Chondrocyte (in vitro differentiated cells): ENCODE results near the gene TMEM164. TPM values are rescaled to one million over a fixed set of nuclear protein-coding genes. Genes with fewer than 3 reads are reported as not detected.
A peak's percentile ranks its signal among the peaks of the same experiment; 100 is the strongest.

ENCODE experiments used
- DNase-seq: peaks from one replicate; pipeline ENCODE4 v3.0.0; 2021; ENCODE audit warnings: mixed read lengths, low spot score
- H3K27ac Mint-ChIP-seq: one replicate; pipeline ENCODE4 v1.8.0; 2021; ENCODE audit warnings: mild to moderate bottlenecking, moderate library complexity, mixed read lengths; ENCODE audit not compliant: unreplicated experiment
- H3K27me3 Mint-ChIP-seq: 2 replicates; pipeline ENCODE4 v1.8.0; 2021; ENCODE audit warnings: low read depth, mixed read lengths
- H3K36me3 Mint-ChIP-seq: 2 replicates; pipeline ENCODE4 v1.8.0; 2021; ENCODE audit warnings: low read depth, mixed read lengths
- H3K4me1 Mint-ChIP-seq: 2 replicates; pipeline ENCODE4 v1.8.0; 2021; ENCODE audit warnings: low read depth, mild to moderate bottlenecking, mixed read lengths
- H3K4me3 Mint-ChIP-seq: one replicate; pipeline ENCODE4 v1.8.0; 2021; ENCODE audit warnings: mild to moderate bottlenecking, moderate library complexity, mixed read lengths; ENCODE audit not compliant: unreplicated experiment
- H3K9me3 Mint-ChIP-seq: 2 replicates; pipeline ENCODE4 v1.8.0; 2021; ENCODE audit warnings: low read depth, mixed read lengths
- CTCF ChIP-seq: fragments of 200-600 bp; sonication (generic); IDR thresholded peaks from 2 replicates; pipeline ENCODE4 v1.5.0; 2021; ENCODE audit warnings: antibody characterized with exemption, mild to moderate bottlenecking, moderate library complexity
- total RNA-seq: library from RNA; stranded (reverse); gene quantifications from 3 replicates; pipeline ENCODE4 v1.2.1, GENCODE V29; 2021

The TMEM164 gene
- total RNA-seq, 1 donor from 2014 or later, result 11.8 TPM

DNA sequence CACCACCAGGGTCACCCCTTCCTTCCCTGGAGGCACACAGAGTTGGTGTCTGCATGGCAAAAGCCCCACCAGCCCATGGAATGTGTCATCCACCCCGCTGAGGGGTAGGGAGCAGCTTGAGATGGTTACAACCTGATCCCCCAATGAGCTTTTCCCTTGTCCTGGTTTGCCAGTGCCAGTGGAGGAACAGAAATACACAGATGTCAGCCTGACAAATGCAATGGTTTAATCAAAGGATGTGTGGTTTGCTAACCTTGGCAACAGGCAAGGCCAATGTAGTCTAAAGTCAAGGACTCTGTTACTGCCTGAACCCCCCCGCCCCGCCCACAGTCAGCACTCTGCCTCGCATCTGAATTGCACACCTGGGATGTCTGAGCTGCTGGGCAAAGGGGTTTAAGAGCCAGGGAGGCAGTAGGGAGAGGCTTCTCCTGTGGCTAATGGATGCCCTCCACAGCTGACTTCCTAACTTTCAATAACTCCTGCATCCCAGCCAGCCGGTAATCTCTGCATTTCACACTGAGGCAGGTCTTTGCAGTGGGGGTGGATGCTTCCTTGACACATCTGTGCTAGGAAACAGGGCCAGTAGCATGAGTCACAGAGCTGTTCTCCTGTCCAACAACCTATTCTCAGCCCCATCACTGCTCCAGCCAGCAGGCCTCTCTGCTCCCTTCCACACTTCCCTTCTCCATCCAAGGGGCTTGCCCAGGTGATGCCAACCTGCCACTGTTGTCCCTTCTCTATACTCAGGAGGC, 177.4 kb downstream of the TMEM164 start:
- DNase-seq, result no peak
- H3K36me3 Mint-ChIP-seq, result no peaks in the 10 kb centered on the region
- H3K4me3 Mint-ChIP-seq, result no peak overlapping the region
- H3K27me3 Mint-ChIP-seq, result no peaks in the 10 kb centered on the region
- no peak for TF ChIP-seq CTCF
- H3K27ac Mint-ChIP-seq, result peak overlapping the region; percentile 91
- H3K4me1 Mint-ChIP-seq, result peaks cover 32% of the 10 kb centered on the region
- no peaks in the 10 kb centered on the region for H3K9me3 Mint-ChIP-seq

DNA sequence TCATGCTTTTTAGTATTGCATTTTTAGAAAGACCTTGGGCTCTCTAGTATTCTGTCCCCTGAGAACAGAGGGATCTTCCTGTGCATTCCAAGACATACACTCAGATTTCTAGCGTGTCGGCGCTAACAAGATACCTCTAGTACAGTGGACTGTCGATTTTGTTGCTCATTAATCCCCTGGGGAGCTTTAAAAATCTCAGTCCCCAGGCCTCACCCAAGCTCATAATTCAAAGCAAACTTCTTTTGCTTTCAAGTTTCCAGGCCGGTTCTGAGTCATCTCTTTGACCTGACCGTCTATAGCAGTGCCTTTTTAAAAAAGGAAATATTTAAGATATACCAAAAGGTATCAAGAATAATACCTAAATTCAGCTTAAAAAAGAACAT, 178.0 kb downstream of the TMEM164 start:
- DNase-seq, result no peak
- Mint-ChIP-seq H3K4me3 (no peak overlapping the region), H3K36me3 (no peaks in the 10 kb centered on the region), H3K27ac (peak overlapping the region; percentile 91), H3K9me3 (peaks cover 2% of the 10 kb centered on the region), H3K4me1 (peaks cover 32% of the 10 kb centered on the region), H3K27me3 (no peaks in the 10 kb centered on the region)
- no peak for TF ChIP-seq CTCF

DNA sequence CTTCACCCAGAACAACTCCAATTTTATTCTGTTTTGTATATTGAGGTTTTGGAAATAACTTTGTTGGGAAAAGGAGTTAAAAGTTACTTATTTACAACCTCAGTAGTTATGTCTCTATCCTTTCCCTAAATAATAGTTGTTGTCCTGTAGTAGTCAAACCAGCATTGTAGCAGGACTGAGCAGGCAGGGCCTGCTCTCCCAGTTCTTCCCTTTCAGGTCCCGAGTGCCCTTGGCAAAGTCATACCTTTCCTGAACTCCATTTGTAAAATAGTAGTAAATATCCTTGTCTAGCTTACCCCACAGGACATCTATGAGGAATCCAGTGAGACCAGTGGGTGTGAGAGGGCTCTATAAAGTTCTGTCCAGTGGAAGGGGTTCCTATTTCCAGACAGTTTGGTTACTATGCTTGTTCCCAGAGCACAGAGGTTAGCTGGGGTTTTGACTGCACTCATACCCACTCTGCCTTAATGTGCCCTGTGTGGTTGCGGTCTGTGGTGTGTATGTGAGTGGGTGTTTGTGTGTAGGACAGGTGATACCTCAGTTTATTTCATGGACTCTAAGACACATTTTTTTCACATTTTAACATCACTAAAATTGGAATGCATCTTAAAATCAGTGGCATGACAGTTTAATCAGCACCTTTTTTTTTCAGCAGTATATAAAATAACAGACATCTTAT, 178.7 kb downstream of the TMEM164 start:
- no peak for DNase-seq
- Mint-ChIP-seq H3K27ac (peak overlapping the region; percentile 91), H3K36me3 (peaks cover 2% of the 10 kb centered on the region), H3K27me3 (no peaks in the 10 kb centered on the region), H3K4me3 (no peak overlapping the region), H3K4me1 (peaks cover 32% of the 10 kb centered on the region), H3K9me3 (peaks cover 8% of the 10 kb centered on the region)
- TF ChIP-seq CTCF, result no peak

GRCh38 chrX:110182362-110182761, 179.4 kb downstream of the TMEM164 start:
- H3K9me3 Mint-ChIP-seq, result peaks cover 11% of the 10 kb centered on the region

GRCh38 chrX:110182865-110183264, 180.0 kb downstream of the TMEM164 start:
- Mint-ChIP-seq H3K27ac (no peak overlapping the region), H3K4me1 (peaks cover 32% of the 10 kb centered on the region), H3K27me3 (no peaks in the 10 kb centered on the region), H3K9me3 (peaks cover 12% of the 10 kb centered on the region), H3K36me3 (peaks cover 2% of the 10 kb centered on the region), H3K4me3 (no peak overlapping the region)
- no peak for TF ChIP-seq CTCF
- no peak for DNase-seq

More at GRCh38 chrX:110182362-110182761, 179.4 kb downstream of the TMEM164 start:
- no peak for TF ChIP-seq CTCF
- Mint-ChIP-seq H3K4me3 (no peak overlapping the region), H3K36me3 (peaks cover 2% of the 10 kb centered on the region), H3K27me3 (no peaks in the 10 kb centered on the region), H3K27ac (peak overlapping the region; percentile 8), H3K4me1 (peaks cover 32% of the 10 kb centered on the region)
- no peak for DNase-seq
